ENCODE data around the gene CLN5. TPM values are rescaled to one million over a fixed set of nuclear protein-coding genes. Genes with fewer than 3 reads are reported as not detected.

Gene CLN5
- total and polyA plus RNA-seq, 10 of the 15 experiments (the other 5 are each of a cell fraction or from before 2014, with no cell fraction given), result 11.2 to 22.2 (median 13.1) TPM

DNA sequence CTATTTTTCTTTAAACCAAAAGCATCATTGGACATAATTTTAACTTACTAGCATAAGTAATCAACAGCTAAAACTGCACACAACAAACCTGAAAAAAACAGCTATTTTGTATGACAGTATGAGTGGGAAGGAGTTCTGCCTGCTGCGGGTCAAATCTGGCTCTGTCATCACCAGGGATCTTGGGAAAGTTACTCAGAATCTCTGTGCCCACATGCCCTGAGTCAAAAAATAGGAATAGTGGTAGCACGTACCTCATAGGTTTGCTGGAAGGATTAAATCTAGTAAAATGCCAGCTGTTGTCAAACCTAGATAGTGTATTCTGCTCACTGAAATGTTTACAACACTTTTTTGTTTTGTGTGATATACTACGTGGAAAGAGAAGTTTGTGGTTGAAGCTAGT is 1.1 kb downstream of the CLN5 start:
- ATAC-seq (no peak), FAIRE-seq (no peak), DNase-seq (ENCODE audit: low read depth, low spot score) (no peak)
- ChIA-PET RAD21 (ENCODE audit: unreplicated experiment) (interaction anchor here (1.0 to 2.2 kb wide), 5 partner anchors 8 to 35 kb away, joined by 3 to 10 read pairs (median 5); partner anchors contain the start of gene FBXL3), CTCF (interaction anchor here (0.5 to 4.7 kb wide), 6 partner anchors 10 to 38 kb away, joined by 3 to 47 read pairs (median 6); no protein-coding TSS in a partner anchor), POLR2A (interaction anchor here (0.6 to 5.3 kb wide), 7 partner anchors 8 to 547 kb away, joined by 3 to 27 read pairs (median 3); partner anchors contain the start of gene FBXL3), SMC1A (ENCODE audit: uncharacterized antibody, unreplicated experiment) (interaction anchor here (1.0 to 2.3 kb wide), 10 partner anchors 8 to 63 kb away, joined by 3 to 12 read pairs (median 6); no protein-coding TSS in a partner anchor)
- H3K79me2 ChIP-seq (ENCODE audit: control insufficient read depth, insufficient read depth, low read length), result peaks cover 22% of the 10 kb centered on the region
- peak overlapping the region; percentile 90 for H3K4me3 ChIP-seq
- in situ Hi-C loops (cut with MboI) (loop anchor here (10.0 kb wide), 1 partner anchor 722 kb away; no protein-coding TSS in a partner anchor), intact Hi-C loops (cut with micrococcal nuclease; ENCODE audit: unreplicated experiment) (loop anchor here (2.0 to 5.0 kb wide), 2 partner anchors 32 to 509 kb away; no protein-coding TSS in a partner anchor)
- H3K4me1 ChIP-seq (ENCODE audit: control insufficient read depth, insufficient read depth, low read length), result peaks cover 7% of the 10 kb centered on the region
- H2AFZ ChIP-seq (ENCODE audit: control insufficient read depth, low read depth, low read length), result peak overlapping the region; percentile 61; the same call in 1 of the 2 replicates
- H3K9ac ChIP-seq (ENCODE audit: control insufficient read depth, insufficient read depth, low read length), result peak overlapping the region; percentile 96
- TF ChIP-seq EED (IDR thresholded peaks at IDR 0.05; ENCODE audit: low read depth), result no peak
- peak overlapping the region; percentile 54 for H3K27ac ChIP-seq (ENCODE audit: control insufficient read depth, insufficient read depth)
- H4K20me1 ChIP-seq (ENCODE audit: control insufficient read depth, insufficient read depth), result no peaks in the 10 kb centered on the region
- no TSS peak for BruUV-seq (replicated peaks)
- H3K9me3 ChIP-seq (replicated peaks; ENCODE audit: control insufficient read depth, insufficient read depth, low read length), result no peaks in the 10 kb centered on the region
- WGBS (ENCODE audit: insufficient coverage, insufficient replicate concordance, low lambda C conversion rate, missing lambda C conversion rate), result 2% methylated on average over 3 of the region's 3 CpGs
- peaks cover 0 to 10% of the 10 kb centered on the region in 2 experiments; a peak in 2 of 4 replicates for H3K36me3 ChIP-seq (ENCODE audit: control insufficient read depth in 2 of 2, insufficient read depth in 2 of 2, low read length in 1 of 2)
- H3K27me3 ChIP-seq (replicated peaks in 1 of 2; ENCODE audit: control insufficient read depth in 2 of 2, insufficient read depth in 2 of 2, low read length in 1 of 2), result no peaks in the 10 kb centered on the region
- H3K4me2 ChIP-seq (ENCODE audit: control insufficient read depth, insufficient read depth), result peak overlapping the region; percentile 96

DNA sequence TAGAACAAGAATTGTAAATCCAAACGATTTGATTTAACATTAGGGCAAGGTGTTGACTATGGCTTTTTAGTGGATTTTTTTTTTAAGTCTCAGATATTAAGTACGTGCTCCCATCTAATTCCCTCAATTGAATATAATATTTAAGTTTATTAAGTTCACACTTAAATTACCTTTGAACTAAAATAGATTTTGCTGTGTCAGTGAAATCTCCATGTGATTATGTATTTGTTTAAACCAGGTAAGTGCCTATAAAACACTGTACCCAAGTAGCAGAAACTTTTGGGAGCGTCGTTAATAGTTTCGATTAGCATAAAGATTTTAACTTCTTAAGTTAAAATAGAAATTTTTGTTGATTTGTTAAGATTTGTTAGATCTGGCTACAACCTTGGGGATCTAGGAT is 1.6 kb downstream of the CLN5 start:
- Histone ChIP-seq H3K27ac (ENCODE audit: control insufficient read depth, insufficient read depth) (no peak overlapping the region), H3K4me3 (peak overlapping the region; percentile 90), H3K4me1 (ENCODE audit: control insufficient read depth, insufficient read depth, low read length) (peaks cover 7% of the 10 kb centered on the region), H3K9me3 (replicated peaks; ENCODE audit: control insufficient read depth, insufficient read depth, low read length) (no peaks in the 10 kb centered on the region), H3K79me2 (ENCODE audit: control insufficient read depth, insufficient read depth, low read length) (peaks cover 22% of the 10 kb centered on the region), H4K20me1 (ENCODE audit: control insufficient read depth, insufficient read depth) (no peaks in the 10 kb centered on the region), H3K27me3 (replicated peaks in 1 of 2; ENCODE audit: control insufficient read depth in 2 of 2, insufficient read depth in 2 of 2, low read length in 1 of 2) (no peaks in the 10 kb centered on the region), H3K9ac (ENCODE audit: control insufficient read depth, insufficient read depth, low read length) (no peak overlapping the region), H3K4me2 (ENCODE audit: control insufficient read depth, insufficient read depth) (peak overlapping the region; percentile 96; the same call in 1 of the 2 replicates), H3K36me3 (ENCODE audit: control insufficient read depth in 2 of 2, insufficient read depth in 2 of 2, low read length in 1 of 2) (peaks cover 0 to 10% of the 10 kb centered on the region in 2 experiments; a peak in 2 of 4 replicates), H2AFZ (ENCODE audit: control insufficient read depth, low read depth, low read length) (no peak overlapping the region)
- intact Hi-C loops (cut with micrococcal nuclease; ENCODE audit: unreplicated experiment) (loop anchor here (2.0 to 5.0 kb wide), 2 partner anchors 31 to 509 kb away; no protein-coding TSS in a partner anchor), in situ Hi-C loops (cut with MboI) (loop anchor here (10.0 kb wide), 1 partner anchor 721 kb away; no protein-coding TSS in a partner anchor)
- FAIRE-seq (no peak), DNase-seq (ENCODE audit: low read depth, low spot score) (no peak), ATAC-seq (no peak)
- ChIA-PET POLR2A (interaction anchor here (0.6 to 5.3 kb wide), 5 partner anchors 8 to 546 kb away, joined by 3 to 27 read pairs (median 5); partner anchors contain the start of gene FBXL3), SMC1A (ENCODE audit: uncharacterized antibody, unreplicated experiment) (interaction anchor here (1.0 to 2.3 kb wide), 11 partner anchors 8 to 62 kb away, joined by 3 to 12 read pairs (median 6); no protein-coding TSS in a partner anchor), RAD21 (ENCODE audit: unreplicated experiment) (interaction anchor here (1.0 to 2.2 kb wide), 5 partner anchors 8 to 34 kb away, joined by 3 to 10 read pairs (median 5); partner anchors contain the start of gene FBXL3), CTCF (interaction anchor here (0.9 to 4.7 kb wide), 4 partner anchors 10 to 38 kb away, joined by 3 to 47 read pairs (median 10); no protein-coding TSS in a partner anchor)
- BruUV-seq (replicated peaks), result no TSS peak
- WGBS (ENCODE audit: insufficient coverage, insufficient replicate concordance, low lambda C conversion rate, missing lambda C conversion rate), result 79% methylated on average over 5 of the region's 5 CpGs
- TF ChIP-seq IRF4 (IDR thresholded peaks at IDR 0.05; ENCODE audit: low read depth, low read length), result no peak
- TF ChIP-seq KDM1A (IDR thresholded peaks at IDR 0.05; ENCODE audit: borderline replicate concordance), result no peak
- no peak for TF ChIP-seq RFX5 (IDR thresholded peaks at IDR 0.05; ENCODE audit: low read depth, low read length)
- TF ChIP-seq FOXK2 (IDR thresholded peaks at IDR 0.05), result no peak
- TF ChIP-seq IKZF1 (conservative IDR thresholded peaks at IDR 0.05), result no peak
- TF ChIP-seq, protein P1, sequence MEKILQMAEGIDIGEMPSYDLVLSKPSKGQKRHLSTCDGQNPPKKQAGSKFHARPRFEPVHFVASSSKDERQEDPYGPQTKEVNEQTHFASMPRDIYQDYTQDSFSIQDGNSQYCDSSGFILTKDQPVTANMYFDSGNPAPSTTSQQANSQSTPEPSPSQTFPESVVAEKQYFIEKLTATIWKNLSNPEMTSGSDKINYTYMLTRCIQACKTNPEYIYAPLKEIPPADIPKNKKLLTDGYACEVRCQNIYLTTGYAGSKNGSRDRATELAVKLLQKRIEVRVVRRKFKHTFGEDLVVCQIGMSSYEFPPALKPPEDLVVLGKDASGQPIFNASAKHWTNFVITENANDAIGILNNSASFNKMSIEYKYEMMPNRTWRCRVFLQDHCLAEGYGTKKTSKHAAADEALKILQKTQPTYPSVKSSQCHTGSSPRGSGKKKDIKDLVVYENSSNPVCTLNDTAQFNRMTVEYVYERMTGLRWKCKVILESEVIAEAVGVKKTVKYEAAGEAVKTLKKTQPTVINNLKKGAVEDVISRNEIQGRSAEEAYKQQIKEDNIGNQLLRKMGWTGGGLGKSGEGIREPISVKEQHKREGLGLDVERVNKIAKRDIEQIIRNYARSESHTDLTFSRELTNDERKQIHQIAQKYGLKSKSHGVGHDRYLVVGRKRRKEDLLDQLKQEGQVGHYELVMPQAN (conservative IDR thresholded peaks at IDR 0.05), result no peak
- TF ChIP-seq JUND (IDR thresholded peaks at IDR 0.05; ENCODE audit: low read depth, low read length), result no peak
- TF ChIP-seq SREBF2 (IDR thresholded peaks at IDR 0.05; ENCODE audit: low read length), result no peak
- TF ChIP-seq, protein P2, sequence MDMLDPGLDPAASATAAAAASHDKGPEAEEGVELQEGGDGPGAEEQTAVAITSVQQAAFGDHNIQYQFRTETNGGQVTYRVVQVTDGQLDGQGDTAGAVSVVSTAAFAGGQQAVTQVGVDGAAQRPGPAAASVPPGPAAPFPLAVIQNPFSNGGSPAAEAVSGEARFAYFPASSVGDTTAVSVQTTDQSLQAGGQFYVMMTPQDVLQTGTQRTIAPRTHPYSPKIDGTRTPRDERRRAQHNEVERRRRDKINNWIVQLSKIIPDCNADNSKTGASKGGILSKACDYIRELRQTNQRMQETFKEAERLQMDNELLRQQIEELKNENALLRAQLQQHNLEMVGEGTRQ (IDR thresholded peaks at IDR 0.05; ENCODE audit: borderline replicate concordance, low read depth, low read length), result no peak
- no peak for TF ChIP-seq JUNB (IDR thresholded peaks at IDR 0.05)
- TF ChIP-seq, protein P3, sequence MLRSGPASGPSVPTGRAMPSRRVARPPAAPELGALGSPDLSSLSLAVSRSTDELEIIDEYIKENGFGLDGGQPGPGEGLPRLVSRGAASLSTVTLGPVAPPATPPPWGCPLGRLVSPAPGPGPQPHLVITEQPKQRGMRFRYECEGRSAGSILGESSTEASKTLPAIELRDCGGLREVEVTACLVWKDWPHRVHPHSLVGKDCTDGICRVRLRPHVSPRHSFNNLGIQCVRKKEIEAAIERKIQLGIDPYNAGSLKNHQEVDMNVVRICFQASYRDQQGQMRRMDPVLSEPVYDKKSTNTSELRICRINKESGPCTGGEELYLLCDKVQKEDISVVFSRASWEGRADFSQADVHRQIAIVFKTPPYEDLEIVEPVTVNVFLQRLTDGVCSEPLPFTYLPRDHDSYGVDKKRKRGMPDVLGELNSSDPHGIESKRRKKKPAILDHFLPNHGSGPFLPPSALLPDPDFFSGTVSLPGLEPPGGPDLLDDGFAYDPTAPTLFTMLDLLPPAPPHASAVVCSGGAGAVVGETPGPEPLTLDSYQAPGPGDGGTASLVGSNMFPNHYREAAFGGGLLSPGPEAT (IDR thresholded peaks at IDR 0.05; ENCODE audit: low read depth), result no peak
